ENCODE measurements around the gene HM13. TPM values are rescaled to one million over a fixed set of nuclear protein-coding genes. Genes with fewer than 3 reads are reported as not detected.

Gene HM13
- total and polyA plus RNA-seq, 2 of the 13 experiments (the other 11 are each of a cell fraction or from before 2014, with no cell fraction given), result 118 to 243 TPM

DNA sequence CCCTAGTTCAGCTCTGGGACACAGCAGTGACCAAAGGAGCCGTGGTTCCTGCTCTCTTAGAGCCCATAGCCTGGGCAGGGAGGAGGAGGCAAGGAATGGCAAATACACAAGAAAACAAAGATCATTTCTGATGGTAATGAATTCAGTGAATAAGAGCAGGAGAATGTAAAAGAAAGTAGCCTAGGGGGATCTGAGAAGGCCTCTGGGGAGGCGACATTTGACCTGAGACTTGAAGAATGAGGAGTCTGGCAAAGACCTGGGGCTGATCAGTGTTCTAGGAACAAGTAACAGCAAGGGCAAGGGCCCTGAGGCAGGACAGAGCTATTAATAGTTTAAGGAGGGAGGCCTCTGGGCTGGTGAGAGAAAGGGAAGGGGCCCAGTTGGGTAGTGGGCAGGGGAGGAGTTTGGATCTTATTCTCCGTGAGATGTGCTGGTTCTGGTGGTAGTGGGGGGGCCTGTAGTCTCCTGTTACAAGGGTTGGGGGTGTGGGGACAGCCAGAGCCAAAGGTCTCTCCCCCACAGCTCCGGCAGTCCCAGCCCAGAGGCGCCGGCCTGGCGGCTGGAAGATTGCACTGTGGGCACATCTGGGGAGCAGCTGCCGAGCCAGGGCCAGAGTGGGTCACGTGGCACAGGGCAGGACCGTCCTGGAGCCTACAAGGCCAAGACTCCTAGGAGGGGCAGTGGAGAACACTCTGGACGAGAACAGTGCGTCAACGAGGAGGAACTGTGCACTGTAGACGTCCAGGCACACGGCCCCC, 81.6 kb downstream of the HM13 start (continued):
- TF ChIP-seq BRF2 (CRISPR knock-in tag; IDR thresholded peaks at IDR 0.05) (no peak), ZNF7 (CRISPR knock-in tag; IDR thresholded peaks at IDR 0.05) (no peak), ATM (IDR thresholded peaks at IDR 0.05; ENCODE audit: borderline replicate concordance) (no peak), ZNF484 (CRISPR knock-in tag; IDR thresholded peaks at IDR 0.05; ENCODE audit: borderline replicate concordance, low read depth) (no peak), KAT2B (IDR thresholded peaks at IDR 0.05; ENCODE audit: borderline replicate concordance, low read depth, low read length) (no peak), NFKB2 (CRISPR knock-in tag; IDR thresholded peaks at IDR 0.05; ENCODE audit: borderline replicate concordance) (peak; percentile 86), CHD4 (IDR thresholded peaks at IDR 0.05; ENCODE audit: borderline replicate concordance, low read length) (peak; percentile 100), ZNF281 (CRISPR knock-in tag; IDR thresholded peaks at IDR 0.05; ENCODE audit: borderline replicate concordance) (peak; percentile 76; the same call in 1 of the 2 replicates), FOXK1 (CRISPR knock-in tag; IDR thresholded peaks at IDR 0.05; ENCODE audit: borderline replicate concordance, low read depth) (no peak), ZSCAN31 (CRISPR knock-in tag; IDR thresholded peaks at IDR 0.05; ENCODE audit: low read depth) (no peak), SMARCE1 (IDR thresholded peaks at IDR 0.05; ENCODE audit: borderline replicate concordance) (no peak), ZNF567 (CRISPR knock-in tag; IDR thresholded peaks at IDR 0.05; ENCODE audit: borderline replicate concordance) (0 out of 2 replicates have a peak, but pooled peaks have one; percentile 66), ISX (CRISPR knock-in tag; conservative IDR thresholded peaks at IDR 0.05) (no peak), IRX3 (CRISPR knock-in tag; IDR thresholded peaks at IDR 0.05; ENCODE audit: borderline replicate concordance, low read depth) (no peak), ZFAT (CRISPR knock-in tag; conservative IDR thresholded peaks at IDR 0.05) (no peak), TEAD2 (CRISPR knock-in tag; IDR thresholded peaks at IDR 0.05) (0 out of 2 replicates have a peak, but pooled peaks have one; percentile 51), TARDBP (CRISPR knock-in tag; IDR thresholded peaks at IDR 0.05) (no peak), SMC3 (IDR thresholded peaks at IDR 0.05; ENCODE audit: low read length) (no peak; the same call in 1 of the 2 replicates), ZFX (CRISPR knock-in tag; IDR thresholded peaks at IDR 0.05; ENCODE audit: low read depth) (peak; percentile 64), ZNF564 (CRISPR knock-in tag; IDR thresholded peaks at IDR 0.05) (no peak; the same call in 1 of the 2 replicates), IKZF1 (IDR thresholded peaks at IDR 0.05) (no peak), ZIK1 (CRISPR knock-in tag; IDR thresholded peaks at IDR 0.05; ENCODE audit: borderline replicate concordance, low read depth) (peak; percentile 19; the same call in 1 of the 2 replicates), ZNF343 (CRISPR knock-in tag; IDR thresholded peaks at IDR 0.05) (peak; percentile 81)
- TF ChIP-seq, protein P1, sequence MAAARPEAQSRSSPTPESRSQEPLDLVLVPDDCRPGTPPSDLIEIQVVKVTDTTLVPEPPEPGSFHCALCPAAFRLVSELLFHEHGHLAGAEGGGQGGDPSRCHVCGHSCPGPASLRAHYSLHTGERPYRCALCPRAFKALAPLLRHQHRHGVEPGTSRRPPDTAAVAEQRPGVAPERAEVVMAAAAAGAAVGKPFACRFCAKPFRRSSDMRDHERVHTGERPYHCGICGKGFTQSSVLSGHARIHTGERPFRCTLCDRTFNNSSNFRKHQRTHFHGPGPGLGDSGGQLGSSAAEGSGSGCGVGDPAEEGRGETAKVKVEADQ (CRISPR knock-in tag; IDR thresholded peaks at IDR 0.05; ENCODE audit: borderline replicate concordance), result peak; percentile 23; the same call in 1 of the 2 replicates
- TF ChIP-seq, protein P2, sequence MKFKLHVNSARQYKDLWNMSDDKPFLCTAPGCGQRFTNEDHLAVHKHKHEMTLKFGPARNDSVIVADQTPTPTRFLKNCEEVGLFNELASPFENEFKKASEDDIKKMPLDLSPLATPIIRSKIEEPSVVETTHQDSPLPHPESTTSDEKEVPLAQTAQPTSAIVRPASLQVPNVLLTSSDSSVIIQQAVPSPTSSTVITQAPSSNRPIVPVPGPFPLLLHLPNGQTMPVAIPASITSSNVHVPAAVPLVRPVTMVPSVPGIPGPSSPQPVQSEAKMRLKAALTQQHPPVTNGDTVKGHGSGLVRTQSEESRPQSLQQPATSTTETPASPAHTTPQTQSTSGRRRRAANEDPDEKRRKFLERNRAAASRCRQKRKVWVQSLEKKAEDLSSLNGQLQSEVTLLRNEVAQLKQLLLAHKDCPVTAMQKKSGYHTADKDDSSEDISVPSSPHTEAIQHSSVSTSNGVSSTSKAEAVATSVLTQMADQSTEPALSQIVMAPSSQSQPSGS (CRISPR knock-in tag; IDR thresholded peaks at IDR 0.05), result no peak

Data from HepG2 (cell line).